ENCODE results near the gene DNAJC3.
"Not testable (repeated sequence)": the region's sequence is repeated elsewhere in the genome, so short reads cannot be mapped to it uniquely, and the experiment has no call there.

Gene DNAJC3

GRCh38 chr13:95676105-95676761, 706 bp upstream of the DNAJC3 start:
- no peak for DNase-seq

- DNase-seq = no peak
Observed at GRCh38 chr13:95677564-95678266, 776 bp downstream of the DNAJC3 start.

- no peak for DNase-seq
Observed at GRCh38 chr13:95678967-95679366, 2.0 kb downstream of the DNAJC3 start.

- DNase-seq = no peak
Observed at GRCh38 chr13:95679722-95680121, 2.8 kb downstream of the DNAJC3 start.

- DNase-seq = no peak
Observed at GRCh38 chr13:95684418-95684817, 7.5 kb downstream of the DNAJC3 start.

- not testable (repeated sequence) for DNase-seq
Observed at GRCh38 chr13:95684960-95685359, 8.0 kb downstream of the DNAJC3 start.

- DNase-seq = no peak
Observed at GRCh38 chr13:95689582-95689926, 12.6 kb downstream of the DNAJC3 start.

- not testable (repeated sequence) for DNase-seq
Observed at GRCh38 chr13:95690986-95691385, 14.0 kb downstream of the DNAJC3 start.

GRCh38 chr13:95697052-95697680, 20.2 kb downstream of the DNAJC3 start:
- no peak for DNase-seq

- DNase-seq = no peak
Observed at GRCh38 chr13:95698047-95698749, 21.3 kb downstream of the DNAJC3 start.

GRCh38 chr13:95703576-95703975, 26.6 kb downstream of the DNAJC3 start:
- no peak for DNase-seq

GRCh38 chr13:95704510-95704909, 27.6 kb downstream of the DNAJC3 start:
- no peak for DNase-seq

GRCh38 chr13:95706356-95706755, 29.4 kb downstream of the DNAJC3 start:
- DNase-seq = no peak

- DNase-seq = no peak
Observed at GRCh38 chr13:95707035-95707434, 30.1 kb downstream of the DNAJC3 start.

- DNase-seq = no peak
Observed at GRCh38 chr13:95707442-95708390, 30.8 kb downstream of the DNAJC3 start.

GRCh38 chr13:95708391-95708774, 31.4 kb downstream of the DNAJC3 start:
- no peak for DNase-seq

- no peak for DNase-seq
Observed at GRCh38 chr13:95708811-95709500, 32.0 kb downstream of the DNAJC3 start.

- DNase-seq = no peak
Observed at GRCh38 chr13:95710313-95710712, 33.4 kb downstream of the DNAJC3 start.

GRCh38 chr13:95712846-95713245, 35.9 kb downstream of the DNAJC3 start:
- DNase-seq = not testable (repeated sequence)

- no peak for DNase-seq
Observed at GRCh38 chr13:95713651-95714050, 36.7 kb downstream of the DNAJC3 start.

- DNase-seq = no peak
Observed at GRCh38 chr13:95714142-95714832, 37.3 kb downstream of the DNAJC3 start.
